Stimulated activated CD4-positive, alpha-beta T cell treated with anti-CD3 and anti-CD28 coated beads, Interleukin-2, amount 100 ng/mL, for 4 hours (primary cell): Measurements from ENCODE around the gene SLC6A12.

ENCODE experiments used
- DNase-seq: peaks from one replicate; pipeline ENCODE4 v3.0.0-alpha.2; 2020; ENCODE audit warnings: low read depth

The SLC6A12 gene

DNA sequence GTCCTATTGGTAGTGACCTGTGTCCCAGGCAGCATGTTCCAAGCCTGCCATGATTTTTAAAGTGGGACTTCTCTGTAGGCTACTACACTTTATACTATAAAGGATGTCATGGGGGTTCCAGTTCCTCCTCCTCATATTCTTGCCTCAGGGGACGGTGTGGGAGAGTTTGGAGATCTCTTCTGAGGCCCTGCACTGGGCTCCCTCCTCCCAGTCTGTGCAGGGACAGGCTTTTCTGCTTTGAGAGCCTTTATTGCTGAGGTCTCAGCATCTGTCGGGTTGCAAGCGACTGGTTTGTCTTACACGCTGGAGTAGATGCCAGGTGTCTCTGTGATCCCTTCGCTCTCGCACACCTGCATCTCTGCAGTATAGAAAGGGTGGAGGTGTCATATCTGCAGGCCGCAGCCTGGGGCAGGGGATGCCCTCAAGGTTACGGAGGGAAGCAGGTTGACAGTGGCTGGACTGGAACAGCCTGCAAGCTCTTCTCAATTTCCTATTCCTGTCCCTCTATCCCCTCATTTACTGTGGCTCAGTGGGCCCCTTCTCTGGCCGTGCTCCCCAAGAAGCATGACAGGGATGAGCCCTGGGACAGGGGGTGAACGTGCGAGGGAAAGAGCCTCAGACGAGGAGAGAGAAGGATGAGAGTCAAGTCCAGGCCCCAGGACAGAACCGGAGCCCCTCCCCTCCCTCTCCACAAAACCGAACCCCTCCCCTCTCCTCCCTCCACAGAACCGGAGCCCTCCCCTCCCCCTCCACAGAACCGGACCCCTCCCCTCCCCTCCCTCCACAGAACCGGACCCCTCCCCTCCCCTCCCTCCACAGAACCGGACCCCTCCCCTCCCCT, 51.3 kb downstream of the SLC6A12 start:
- no peak for DNase-seq

DNA sequence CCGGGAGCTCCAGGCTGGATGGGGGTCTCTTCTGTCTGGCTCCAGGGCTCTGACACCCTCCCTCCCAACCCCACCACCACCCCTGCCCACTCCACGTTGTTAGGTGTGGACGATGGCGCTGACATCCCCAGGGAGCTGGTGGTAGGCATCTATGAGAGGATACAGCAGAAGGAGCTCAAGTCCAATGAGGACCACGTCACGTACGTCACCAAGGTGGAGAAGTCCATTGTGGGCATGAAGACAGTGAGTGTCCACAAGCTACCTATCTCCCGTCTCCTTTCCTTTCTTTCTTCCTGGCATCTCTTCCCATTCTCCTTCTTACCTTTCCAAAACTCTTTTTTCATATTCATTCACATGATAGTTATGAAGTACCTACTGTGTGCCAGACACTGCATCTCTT, 52.1 kb downstream of the SLC6A12 start:
- no peak for DNase-seq

DNA sequence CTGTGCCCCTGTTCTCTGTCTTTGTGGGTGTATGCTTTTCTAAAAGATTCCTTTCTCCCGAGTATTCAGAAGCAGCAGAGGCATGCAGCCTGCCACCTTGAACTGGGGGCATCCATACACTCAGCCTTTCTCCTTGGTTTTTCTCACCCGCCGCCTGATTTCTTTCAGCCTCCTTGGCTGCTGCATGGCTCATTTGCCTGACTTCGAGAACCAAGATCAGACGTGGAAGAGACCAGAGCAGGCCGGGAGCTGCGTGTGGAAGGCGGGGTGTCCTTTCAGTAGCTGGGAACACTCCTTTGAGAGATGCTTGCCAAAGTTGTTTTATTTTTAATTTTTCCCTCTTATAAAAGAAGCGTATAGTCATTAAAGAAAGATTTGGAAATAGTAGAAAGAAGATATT, 53.1 kb downstream of the SLC6A12 start:
- no peak for DNase-seq

DNA sequence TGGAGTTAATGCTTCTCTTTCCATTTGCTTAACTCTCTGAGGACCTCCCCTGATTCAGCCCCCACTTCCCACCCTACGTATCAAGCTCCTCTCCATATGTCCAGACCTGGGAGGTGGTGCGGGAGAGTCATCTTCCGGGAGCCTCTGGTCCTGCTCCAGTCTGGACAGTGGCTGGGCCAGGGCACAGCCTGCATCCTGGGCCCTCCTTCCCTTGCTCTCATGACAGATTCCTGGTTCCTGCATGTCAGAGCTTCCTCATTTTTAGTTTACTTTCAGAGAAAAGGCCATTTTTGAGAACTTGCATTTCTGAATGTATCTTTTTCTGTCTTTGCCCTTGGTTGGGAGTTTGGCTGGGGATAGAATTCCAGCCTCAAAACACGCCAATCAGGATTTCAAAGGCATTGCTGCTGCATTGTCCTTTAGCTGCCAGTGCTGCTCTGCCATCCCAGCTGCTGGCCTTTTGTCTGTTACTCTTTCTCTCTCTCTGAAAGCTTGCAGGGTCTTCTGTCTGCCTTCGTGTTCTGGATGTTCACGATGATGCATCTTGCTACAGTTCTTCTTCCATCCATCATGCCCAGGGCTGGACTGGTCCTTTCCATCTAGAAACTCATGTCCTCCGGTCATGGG, 54.7 kb downstream of the SLC6A12 start:
- no peak for DNase-seq

DNA sequence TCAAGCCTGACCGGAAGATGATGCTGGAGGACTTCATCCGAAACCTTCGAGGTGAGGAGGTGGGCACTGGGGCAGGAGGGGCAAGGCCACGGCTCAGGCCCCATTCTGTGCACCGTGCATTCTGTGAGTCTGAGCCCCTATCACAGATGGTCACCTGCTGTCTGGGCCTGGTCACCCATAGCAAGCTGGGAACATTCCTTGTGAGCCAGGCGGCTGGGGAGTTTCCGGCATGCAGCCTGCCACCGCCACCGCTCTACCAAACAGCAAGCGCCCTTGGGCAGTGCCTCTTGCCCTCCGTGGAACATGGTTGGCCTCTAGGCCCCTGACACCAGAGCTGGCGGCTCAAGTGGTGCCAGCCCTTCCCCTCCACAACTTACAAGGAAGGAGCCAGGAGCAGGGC, 56.3 kb downstream of the SLC6A12 start:
- DNase-seq = no peak

DNA sequence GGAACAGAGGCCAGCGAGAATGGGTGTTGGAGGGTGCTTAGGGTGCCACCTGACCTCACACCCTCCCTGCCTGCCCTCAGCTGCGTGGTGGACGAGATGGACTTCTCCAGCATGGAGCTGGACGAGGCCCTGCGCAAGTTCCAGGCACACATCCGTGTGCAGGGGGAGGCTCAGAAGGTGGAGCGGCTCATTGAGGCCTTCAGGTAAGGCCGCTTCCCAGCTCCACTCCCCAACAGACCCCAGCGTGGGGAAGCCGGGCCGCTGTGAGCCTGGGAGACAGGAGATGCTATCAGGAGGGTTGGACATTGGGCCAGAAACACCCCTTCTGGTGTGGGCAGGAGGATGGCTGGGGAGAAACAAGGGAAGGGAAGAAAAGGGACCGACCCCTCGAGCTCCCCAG, 57.0 kb downstream of the SLC6A12 start:
- DNase-seq = no peak

DNA sequence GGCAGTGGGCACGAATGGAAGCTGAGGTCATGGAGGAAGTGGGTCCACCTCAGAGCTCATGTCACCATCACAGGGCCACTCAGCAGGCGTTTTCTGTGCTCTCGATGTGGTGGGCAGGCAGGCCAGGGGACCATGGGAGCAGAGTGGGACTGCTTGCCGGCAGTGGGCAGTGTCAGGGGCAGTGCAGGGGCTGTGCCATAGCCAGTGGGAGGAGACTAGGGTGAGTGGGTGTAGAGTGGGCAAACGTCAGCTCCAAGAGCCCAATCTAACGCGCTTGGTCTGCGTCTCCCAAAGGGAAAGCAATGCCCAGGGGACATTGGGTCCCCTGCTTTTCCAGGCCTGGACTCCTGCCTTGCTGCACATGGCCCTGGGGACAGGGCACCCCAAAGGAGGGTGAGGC, 58.3 kb downstream of the SLC6A12 start:
- no peak for DNase-seq

DNA sequence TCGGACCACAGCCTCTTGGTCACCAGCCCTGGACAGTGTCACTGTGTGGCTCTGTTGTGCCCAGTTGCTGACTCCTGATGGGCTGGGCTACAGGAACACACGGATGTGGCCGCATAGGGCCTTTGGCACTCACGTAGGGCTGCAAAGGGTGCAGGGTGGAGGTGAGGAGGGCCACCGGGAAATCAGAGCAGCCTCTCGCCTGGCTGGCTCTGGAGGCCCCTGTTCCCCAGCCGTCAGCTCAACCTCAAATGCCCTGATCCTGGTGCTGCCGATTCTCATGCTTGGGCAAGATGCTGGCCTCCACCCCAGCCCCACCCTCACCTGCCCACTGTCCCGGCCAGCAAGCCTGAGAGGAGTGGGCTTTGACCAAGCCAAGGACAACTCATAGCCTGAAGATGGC, 59.0 kb downstream of the SLC6A12 start:
- no peak for DNase-seq

DNA sequence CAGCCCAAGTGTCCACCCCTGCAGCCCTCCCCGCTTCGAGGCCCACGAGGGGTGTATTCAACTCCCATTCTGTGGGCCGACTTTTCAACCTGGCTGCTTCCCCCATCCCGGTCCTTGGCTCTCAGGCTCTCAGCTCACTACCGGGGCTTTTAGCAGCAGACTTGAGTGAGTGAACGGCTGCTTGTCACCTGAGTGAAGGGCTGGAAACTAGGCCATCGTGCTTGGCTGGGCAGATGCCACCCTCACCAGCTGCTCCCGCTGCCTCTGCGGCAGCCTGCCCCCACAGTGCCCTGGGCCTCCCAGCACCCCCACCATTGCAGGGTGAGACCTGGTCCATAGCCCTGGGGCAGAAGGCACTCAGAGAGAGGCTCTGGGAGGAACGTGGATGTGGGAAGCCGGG, 59.9 kb downstream of the SLC6A12 start:
- DNase-seq = no peak

DNA sequence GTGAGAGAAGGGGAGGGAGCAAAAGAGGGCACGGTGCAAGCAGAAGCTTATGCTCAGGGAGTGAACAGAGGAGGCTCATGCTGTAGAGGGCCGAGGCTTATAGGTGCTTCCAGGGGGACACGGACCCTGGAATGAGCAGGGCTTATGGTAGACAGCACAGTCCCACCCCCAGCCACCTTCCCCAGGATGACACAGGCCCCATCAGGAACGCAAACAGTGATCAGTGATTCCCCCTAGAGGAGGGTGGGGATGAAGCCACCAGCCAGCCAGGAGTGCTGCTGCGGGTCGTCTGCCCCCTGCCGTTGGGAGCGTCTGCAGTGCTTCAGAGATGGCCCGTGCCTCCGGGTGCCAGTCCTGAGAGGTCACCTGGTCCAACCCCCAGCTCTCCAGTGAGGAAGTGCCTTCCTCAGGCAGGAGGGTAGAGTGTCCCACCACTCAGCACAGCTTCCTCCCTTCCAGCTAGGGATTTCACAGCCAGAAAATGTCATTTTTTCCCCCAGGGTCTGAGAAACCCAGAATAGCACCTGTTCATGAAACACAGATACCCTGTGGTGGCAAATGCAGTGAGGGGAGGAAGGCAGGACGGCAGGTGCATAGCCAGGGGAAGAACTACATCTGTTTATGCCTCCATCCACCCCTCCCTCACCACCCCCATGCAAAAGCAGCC, 60.7 kb downstream of the SLC6A12 start:
- peak; percentile 26 for DNase-seq

DNA sequence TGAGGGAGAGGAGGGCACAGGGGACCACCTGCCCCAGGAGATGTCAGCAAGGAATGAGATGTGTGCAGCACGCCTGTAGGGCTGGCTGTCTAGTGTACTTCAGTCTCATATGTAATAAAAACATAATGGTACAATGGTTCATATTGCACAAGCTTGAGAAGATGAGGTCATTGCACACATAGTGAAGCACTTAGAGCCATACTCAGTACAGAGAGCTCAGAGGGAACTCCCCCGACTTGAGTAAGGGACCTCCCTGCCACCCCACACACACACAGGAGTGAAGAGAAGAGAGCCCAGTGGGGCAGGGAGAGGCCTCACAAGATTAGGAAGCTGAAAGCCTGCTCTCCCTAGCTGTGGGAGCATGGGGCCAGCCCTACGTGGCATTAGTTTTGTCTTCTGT, 61.5 kb downstream of the SLC6A12 start:
- DNase-seq = no peak

DNA sequence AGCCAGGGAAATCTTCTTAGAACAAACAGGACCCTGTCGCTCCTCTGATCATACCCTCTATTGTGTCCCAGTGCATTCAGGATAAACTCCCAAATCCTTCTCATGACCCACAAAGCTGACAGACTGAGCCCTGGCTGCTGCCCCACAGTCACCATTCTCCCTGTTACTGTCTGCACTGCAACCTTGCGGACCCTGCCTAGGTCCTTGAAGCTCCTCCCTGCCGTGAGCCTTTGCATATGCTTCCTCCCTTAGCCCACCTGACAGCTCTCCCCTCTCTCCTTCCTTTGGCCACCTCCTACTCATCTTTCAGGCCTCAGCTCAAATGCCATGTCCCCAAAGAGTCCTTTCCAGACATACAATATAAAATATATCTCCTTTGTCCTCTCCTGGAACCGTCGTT, 62.4 kb downstream of the SLC6A12 start:
- no peak for DNase-seq

DNA sequence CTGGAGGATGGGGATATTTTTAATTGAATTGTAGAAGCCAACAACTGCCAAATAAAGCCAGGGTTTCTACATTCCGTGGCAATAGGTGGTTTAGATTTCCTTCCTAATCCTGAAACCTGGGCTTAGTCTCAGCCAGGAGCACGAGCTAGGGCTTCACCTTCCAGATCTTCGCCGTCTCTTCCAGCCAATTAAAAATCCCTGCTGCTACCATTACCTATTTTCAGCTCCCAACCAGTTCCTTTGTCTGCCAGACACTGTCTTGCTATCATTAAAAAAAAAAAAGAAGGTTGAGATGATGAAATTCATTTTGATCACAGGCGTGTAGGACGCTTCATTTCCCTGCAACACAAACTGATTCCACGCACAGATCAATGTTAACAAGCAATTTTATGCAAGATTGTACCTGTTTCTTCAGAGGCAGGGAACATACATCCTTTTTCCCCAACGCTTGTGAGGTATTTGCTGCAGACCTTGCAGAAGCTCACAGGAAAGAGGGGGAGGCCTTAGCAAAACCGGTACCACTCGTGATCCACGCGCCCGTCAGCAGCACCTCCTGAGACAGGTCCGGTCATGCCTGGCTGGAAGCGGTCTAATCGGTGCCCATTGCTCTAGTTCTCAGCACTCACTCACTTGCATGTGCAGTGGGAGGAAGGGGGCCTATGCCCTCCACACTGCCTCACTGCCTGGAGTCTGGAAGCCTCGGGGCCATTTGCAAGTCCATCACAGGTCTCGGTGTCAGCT, 65.1 kb downstream of the SLC6A12 start:
- DNase-seq = no peak

DNA sequence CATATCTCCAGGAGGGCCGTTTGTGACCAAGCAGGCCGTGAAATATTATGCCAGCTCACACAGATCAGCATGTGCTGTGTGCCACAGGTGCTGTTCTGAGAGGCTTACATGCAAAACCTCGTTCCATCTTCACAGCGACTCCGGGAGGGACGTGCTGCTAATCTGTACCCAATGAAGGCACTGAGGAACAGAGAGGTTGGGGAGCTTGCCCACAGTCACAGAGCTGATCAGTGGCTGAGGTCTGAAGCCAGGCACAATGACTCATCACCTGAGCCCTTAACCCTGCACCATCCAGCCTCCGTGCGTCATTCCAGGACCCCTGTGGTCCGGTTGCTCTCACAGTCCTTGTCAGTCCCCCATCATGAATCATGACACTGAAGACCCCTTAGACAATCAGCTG, 66.7 kb downstream of the SLC6A12 start:
- no peak for DNase-seq

DNA sequence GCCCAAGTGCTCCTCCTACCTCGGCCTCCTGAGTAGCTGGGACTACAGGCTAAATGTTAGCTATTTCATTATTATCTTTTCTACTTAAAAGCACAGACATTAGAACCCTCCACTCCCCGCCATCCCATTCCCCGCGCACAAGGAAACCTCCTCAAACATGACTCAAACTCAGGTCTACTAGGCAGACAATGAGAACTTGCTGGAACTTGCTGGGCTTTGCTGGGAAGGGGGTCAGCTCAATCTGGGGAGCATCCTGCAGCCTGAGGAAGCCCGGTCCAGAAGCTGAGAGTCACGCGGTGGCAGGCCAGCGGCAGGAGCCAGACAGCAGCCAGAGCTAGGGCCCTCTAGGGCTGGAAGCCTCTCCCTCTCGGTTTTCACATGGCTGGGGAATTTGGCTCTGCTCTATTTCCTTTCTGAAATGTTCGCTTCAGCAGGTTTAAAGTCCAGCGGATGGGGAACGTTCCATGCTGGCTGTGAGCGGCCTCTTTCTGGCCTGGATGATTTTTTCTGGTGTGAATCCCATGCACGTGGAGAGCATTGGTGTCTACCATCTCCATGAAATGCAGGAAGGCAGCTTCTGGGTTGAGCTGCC, 68.5 kb downstream of the SLC6A12 start:
- DNase-seq = no peak

DNA sequence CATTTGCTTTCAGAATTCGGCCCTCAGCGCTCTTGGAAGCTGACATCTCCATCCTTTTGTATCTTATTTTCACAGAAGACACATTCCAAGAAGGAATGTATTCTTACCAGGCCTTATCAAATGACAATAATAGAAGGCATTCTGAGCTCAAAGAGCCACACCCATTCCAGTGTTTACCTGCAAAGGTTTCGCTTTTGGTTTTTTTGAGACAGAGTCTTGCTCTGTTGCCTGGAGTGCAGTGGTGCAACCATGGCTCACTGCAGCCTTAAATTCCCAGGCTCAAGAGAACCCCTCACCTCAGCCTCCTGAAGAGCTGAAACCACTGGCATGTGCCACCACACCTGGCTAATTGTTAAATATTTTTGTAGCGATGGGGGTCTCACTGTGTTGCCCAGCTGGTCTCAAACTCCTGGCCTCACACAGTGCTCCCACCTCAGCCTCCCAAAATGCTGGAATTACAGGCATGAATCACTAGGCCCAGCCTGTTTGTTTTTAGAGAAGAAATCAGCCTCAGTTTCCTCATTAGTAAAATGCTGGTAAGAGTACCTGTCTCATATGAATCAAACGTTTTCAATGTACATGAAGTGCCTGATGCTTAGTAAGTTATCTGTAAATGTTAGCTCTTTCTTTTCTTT, 69.2 kb downstream of the SLC6A12 start:
- no peak for DNase-seq

DNA sequence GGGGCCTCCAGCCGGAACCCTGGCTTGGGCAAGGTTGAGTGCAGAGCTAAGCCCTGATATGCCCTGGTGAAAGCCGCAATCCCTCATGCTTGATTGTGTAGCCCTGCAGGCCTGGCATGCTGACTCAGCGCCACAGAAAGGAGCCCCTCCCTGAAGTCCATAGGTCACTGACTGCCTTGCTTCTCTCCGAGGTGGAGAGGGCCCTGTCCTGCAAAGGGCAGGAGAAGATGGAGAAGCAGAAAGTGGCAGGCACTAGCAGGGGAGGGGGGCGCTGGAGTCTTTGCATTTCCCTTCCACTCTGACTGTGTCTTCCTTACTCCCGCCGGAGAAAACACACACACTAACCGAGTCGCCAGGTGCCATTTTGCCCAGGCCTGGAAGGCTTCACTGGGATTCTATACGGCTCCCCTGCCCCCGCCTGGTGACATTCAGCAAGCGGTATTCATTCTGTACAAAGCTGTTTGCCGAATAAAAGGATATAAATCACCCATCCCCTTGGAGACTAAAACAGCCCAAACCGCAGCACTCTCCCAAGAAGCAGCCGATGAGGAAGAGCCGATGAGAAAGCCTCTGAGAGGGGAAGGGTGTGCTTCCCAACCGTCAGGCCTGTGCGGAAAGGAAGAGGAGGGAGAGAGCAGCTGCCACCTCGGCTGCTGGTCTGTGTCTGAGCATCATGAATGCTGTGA, 69.8 kb downstream of the SLC6A12 start:
- DNase-seq = no peak

DNA sequence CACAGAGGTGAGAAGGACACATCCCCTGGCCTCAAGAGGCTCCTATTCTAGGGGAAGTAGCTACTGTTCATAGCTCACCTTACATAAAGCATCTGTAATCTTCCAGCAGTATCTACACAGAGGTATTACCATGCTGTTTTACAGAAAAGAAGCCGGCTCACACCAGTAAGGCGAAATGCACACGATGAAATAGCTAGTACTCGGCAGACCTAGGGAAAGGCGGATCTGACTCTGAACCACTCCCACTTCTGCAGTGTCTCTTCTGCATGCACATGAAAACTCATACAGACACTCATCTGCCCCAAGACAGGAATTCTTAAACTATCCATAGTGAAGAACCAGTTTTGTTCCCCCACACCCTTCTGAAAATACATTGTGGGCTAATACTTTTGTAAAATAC, 73.8 kb downstream of the SLC6A12 start:
- DNase-seq = no peak
